GM18505 (cell line): ENCODE results near the gene ACSS2.

Experiments used
- ATAC-seq: cut with Tn5 transposase; IDR thresholded peaks from one replicate; pipeline ENCODE4 v1.9.1; 2021; ENCODE audit not compliant: unreplicated experiment
- POLR2A ChIP-seq: IDR thresholded peaks from 4 replicates; pipeline ENCODE4 v1.6.1; 2011; ENCODE audit warnings: borderline replicate concordance; ENCODE audit not compliant: insufficient read depth, insufficient read length; ENCODE audit errors: extremely low read depth

Gene ACSS2

DNA sequence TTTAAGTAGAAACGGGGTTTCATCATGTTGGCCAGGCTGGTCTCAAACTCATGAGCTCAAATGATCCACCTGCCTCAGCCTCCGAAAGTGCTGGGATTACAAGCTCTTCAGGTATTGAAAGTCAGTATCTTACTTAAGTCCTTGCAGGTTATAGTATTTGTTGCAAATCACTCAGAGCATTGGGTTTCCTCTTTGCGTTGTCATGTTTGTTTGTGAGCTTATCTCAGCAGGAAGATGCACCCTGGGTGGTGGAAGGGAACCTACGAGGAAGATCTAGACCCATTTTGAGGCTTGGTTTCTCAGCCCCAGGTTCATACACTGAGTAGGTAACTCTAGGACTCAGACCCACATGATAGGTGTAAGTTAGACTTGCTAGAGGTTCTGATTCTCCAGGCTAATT lies 97.8 kb downstream of the ACSS2 start:
- no peak for ATAC-seq

DNA sequence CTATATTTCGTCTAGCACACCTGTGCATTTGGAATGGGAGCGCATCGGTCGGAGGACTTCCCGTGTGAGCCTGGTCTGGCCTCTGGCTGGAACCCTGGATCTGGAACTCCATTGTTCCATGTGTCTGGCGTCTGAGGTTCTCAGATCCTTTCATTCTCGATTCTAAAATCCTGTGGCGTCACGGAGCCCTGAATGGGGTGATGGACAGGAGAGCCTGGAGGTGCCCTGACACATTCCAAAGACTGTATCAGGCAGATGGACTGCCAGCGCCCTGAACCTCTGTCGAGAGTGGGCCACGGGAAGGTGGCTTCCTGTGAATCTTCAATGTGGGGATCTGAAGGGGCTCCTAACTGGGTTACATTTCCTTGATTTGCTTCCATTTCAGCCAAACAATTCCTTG lies 99.9 kb downstream of the ACSS2 start:
- no peak for ATAC-seq
- no peak for TF ChIP-seq POLR2A

More for the DNA sequence above, 97.8 kb downstream of the ACSS2 start:
- no peak for TF ChIP-seq POLR2A
